GM12878 (cell line): ENCODE measurements around the gene CREB5. TPM values are rescaled to one million over a fixed set of nuclear protein-coding genes. Genes with fewer than 3 reads are reported as not detected.

Source experiments
- ATAC-seq: fragments of 200-7000 bp; cut with Tn5 transposase; 3 replicates; pipeline ENCODE4 v1.9.1; 2020; ENCODE audit warnings: mild to moderate bottlenecking, moderate library complexity
- BruUV-seq: library from RNA; stranded (reverse); fragments of 400-500 nt; replicated peaks from 2 replicates; lab custom pipeline; 2021; lab: Mats Ljungman, UMichigan
- CTCF ChIA-PET: fragments of 300-600 bp; sonication (Branson Sonifier 250); formaldehyde crosslinking; extraction: SDS; loops from one replicate; lab custom pipeline; 2021; ENCODE audit warnings: inconsistent platforms; lab: Yijun Ruan, JAX
- POLR2A ChIA-PET: fragments of 350-600 bp; formaldehyde crosslinking; extraction: SDS; loops from one replicate; lab custom pipeline; 2021; ENCODE audit warnings: inconsistent platforms; lab: Charles Lee
- RAD21 ChIA-PET: fragments of 300-600 bp; sonication (Branson Sonifier 250); formaldehyde crosslinking; loops from one replicate; lab custom pipeline; 2023; ENCODE audit warnings: antibody characterized with exemption; ENCODE audit not compliant: unreplicated experiment; lab: Charles Lee
- SMC1A ChIA-PET: fragments of 300-600 bp; sonication (Branson Sonifier 250); formaldehyde crosslinking; loops from one replicate; lab custom pipeline; 2023; ENCODE audit not compliant: unreplicated experiment, uncharacterized antibody; lab: Charles Lee
- DNase-seq: peaks from one replicate; pipeline ENCODE4 v3.0.0-alpha.2; 2011; ENCODE audit warnings: low read depth, low spot score
- FAIRE-seq: peaks from 3 replicates; lab custom pipeline; 2011; peaks lifted over from hg19 to GRCh38; lab: Jason Lieb, UNC
- H2AFZ ChIP-seq: 2 replicates; pipeline ENCODE4 v1.6.0; 2011; ENCODE audit warnings: low read depth, low read length, control low read depth; ENCODE audit not compliant: control insufficient read depth
- H3K27ac ChIP-seq: 2 replicates; pipeline ENCODE4 v1.5.1; 2011; ENCODE audit warnings: control low read depth; ENCODE audit not compliant: control insufficient read depth, insufficient read depth
- H3K27me3 ChIP-seq, 2 experiments: replicated peaks in 1 of 2; 2 replicates each; pipeline versions ENCODE4 v1.6.0 to v1.6.1; 2011; ENCODE audit warnings: low read length in 1 of 2; ENCODE audit not compliant: control insufficient read depth in 2 of 2, insufficient read depth in 2 of 2
- H3K36me3 ChIP-seq, 2 experiments: 2 replicates each; pipeline ENCODE4 v1.5.1; 2011; ENCODE audit warnings: low read length in 1 of 2; ENCODE audit not compliant: control insufficient read depth in 2 of 2, insufficient read depth in 2 of 2
- H3K4me1 ChIP-seq: 2 replicates; pipeline ENCODE4 v1.6.1; 2011; ENCODE audit warnings: mild to moderate bottlenecking, low read length, moderate library complexity, mixed read lengths; ENCODE audit not compliant: control insufficient read depth, insufficient read depth
- H3K4me2 ChIP-seq: 2 replicates; pipeline ENCODE4 v1.6.0; 2011; ENCODE audit warnings: control low read depth; ENCODE audit not compliant: control insufficient read depth, insufficient read depth
- H3K4me3 ChIP-seq: fragments of 200-600 bp; sonication (generic); 2 replicates; pipeline ENCODE4 v1.5.1; 2016
- H3K79me2 ChIP-seq: 2 replicates; pipeline ENCODE4 v1.6.0; 2011; ENCODE audit warnings: low read length; ENCODE audit not compliant: control insufficient read depth, insufficient read depth
- H3K9ac ChIP-seq: 2 replicates; pipeline ENCODE4 v1.8.0; 2011; ENCODE audit warnings: low read length, control low read depth, mixed read lengths; ENCODE audit not compliant: control insufficient read depth, insufficient read depth
- H3K9me3 ChIP-seq: replicated peaks from 3 replicates; pipeline ENCODE4 v1.5.1; 2011; ENCODE audit warnings: mild to moderate bottlenecking, low read length; ENCODE audit not compliant: control insufficient read depth, insufficient read depth
- H4K20me1 ChIP-seq: 2 replicates; pipeline ENCODE4 v1.6.0; 2011; ENCODE audit not compliant: control insufficient read depth, insufficient read depth
- BCLAF1 ChIP-seq: fragments of 450-650 bp; IDR thresholded peaks from 2 replicates; pipeline ENCODE4 v1.6.1; 2017; ENCODE audit warnings: antibody characterized with exemption, mild to moderate bottlenecking, moderate library complexity
- CUX1 ChIP-seq: IDR thresholded peaks from 2 replicates; pipeline ENCODE4 v1.6.1; 2012; ENCODE audit warnings: improper control_type of control experiment, low read depth, low read length; ENCODE audit not compliant: insufficient replicate concordance
- EP300 ChIP-seq, 2 experiments: fragments of 150-350 bp in 1 of 2; IDR thresholded peaks; 2 replicates each; pipeline ENCODE4 v1.6.1; 2011 to 2012; ENCODE audit warnings: low read depth in 2 of 2, low read length in 2 of 2, borderline replicate concordance in 1 of 2, improper control_type of control experiment in 1 of 2, inconsistent platforms in 1 of 2; ENCODE audit not compliant: control insufficient read depth in 1 of 2
- EZH2 ChIP-seq: IDR thresholded peaks from 2 replicates; pipeline ENCODE4 v1.6.1; 2012; ENCODE audit warnings: low read depth, mild to moderate bottlenecking, control low read depth, inconsistent platforms, low read length, borderline replicate concordance; ENCODE audit not compliant: control insufficient read depth
- GABPA ChIP-seq: IDR thresholded peaks from 2 replicates; pipeline ENCODE4 v1.6.1; 2014; ENCODE audit warnings: antibody characterized with exemption, low read depth, mild to moderate bottlenecking, inconsistent platforms
- KDM1A ChIP-seq: fragments of 200-600 bp; sonication (generic); IDR thresholded peaks from 2 replicates; pipeline ENCODE4 v1.6.1; 2016; ENCODE audit warnings: borderline replicate concordance
- LARP7 ChIP-seq: fragments of 450-650 bp; IDR thresholded peaks from 2 replicates; pipeline ENCODE4 v1.6.1; 2017; ENCODE audit warnings: mild to moderate bottlenecking
- MXI1 ChIP-seq: fragments of 150-350 bp; IDR thresholded peaks from 2 replicates; pipeline ENCODE4 v1.6.1; 2011; ENCODE audit warnings: low read depth, mild to moderate bottlenecking, inconsistent platforms, low read length, improper control_type of control experiment
- NR2C1 ChIP-seq: fragments of 450-650 bp; IDR thresholded peaks from 2 replicates; pipeline ENCODE4 v1.6.1; 2017; ENCODE audit warnings: antibody characterized with exemption, mild to moderate bottlenecking, moderate library complexity
- NR2C2 ChIP-seq: IDR thresholded peaks from 2 replicates; pipeline ENCODE4 v1.6.1; 2011; ENCODE audit warnings: borderline replicate concordance, low read depth; ENCODE audit not compliant: control insufficient read depth, insufficient read length
- NRF1 ChIP-seq: conservative IDR thresholded peaks from 2 replicates; pipeline ENCODE4 v1.6.1; 2011; ENCODE audit warnings: mild to moderate bottlenecking, low read depth, low read length, improper control_type of control experiment
- RAD21 ChIP-seq: IDR thresholded peaks from 2 replicates; pipeline ENCODE4 v1.6.1; 2011; ENCODE audit warnings: mild to moderate bottlenecking, low read depth, low read length, moderate library complexity; ENCODE audit not compliant: insufficient read depth
- RBBP5 ChIP-seq: fragments of 200-600 bp; sonication (generic); conservative IDR thresholded peaks from 2 replicates; pipeline ENCODE4 v1.6.1; 2016
- SMC3 ChIP-seq: IDR thresholded peaks from 2 replicates; pipeline ENCODE4 v1.6.1; 2011; ENCODE audit warnings: low read length, improper control_type of control experiment, borderline replicate concordance
- SUPT20H ChIP-seq: IDR thresholded peaks from 2 replicates; pipeline ENCODE4 v1.6.1; 2011; ENCODE audit warnings: low read depth, mild to moderate bottlenecking, low read length, moderate library complexity, borderline replicate concordance; ENCODE audit not compliant: control insufficient read depth
- ZNF384 ChIP-seq: IDR thresholded peaks from 2 replicates; pipeline ENCODE4 v1.6.1; 2012; ENCODE audit warnings: low read depth, mild to moderate bottlenecking, low read length, improper control_type of control experiment, borderline replicate concordance
- WGBS: methylation state at CpG from one replicate; pipeline ENCODE4 v1.1.6; 2016; ENCODE audit warnings: low lambda C conversion rate; ENCODE audit not compliant: insufficient replicate concordance, insufficient coverage; ENCODE audit errors: missing lambda C conversion rate; 5-methylcytosine and 5-hydroxymethylcytosine counted together
- in situ Hi-C: fragments of 300-500 bp; cut with MboI; formaldehyde crosslinking; loops from 9 replicates; pipeline ENCODE4 v1.14.3; 2018; ENCODE audit warnings: mixed read lengths
- intact Hi-C: fragments of 100-400 bp; cut with micrococcal nuclease; formaldehyde crosslinking; loops from one replicate; pipeline ENCODE4 v1.14.2; 2022; ENCODE audit not compliant: unreplicated experiment
- polyA plus RNA-seq, 11 experiments: library from polyadenylated mRNA; depleted of rRNA in 4 of 11; unstranded in 6 of 11; stranded (reverse) in 5 of 11; fragments of >200 nt; fragmentation: Nextera tagmentation in 4 of 11; fragmentation: Illumina TruSeq in 1 of 11; extraction: Ambion mirVana in 4 of 11; extraction: Trizol in 1 of 11; gene quantifications; 1 replicate in 1 of 11; 2 replicates in 10 of 11; pipeline versions ENCODE4 v1.2.1 to v1.2.3, GENCODE V29; 2011 to 2016; ENCODE audit warnings: inconsistent platforms in 2 of 11, missing spikeins in 2 of 11, low read depth in 1 of 11
- total RNA-seq, 4 experiments: library from RNA; depleted of rRNA in 3 of 4; stranded (reverse); fragments of >200 nt in 3 of 4; fragmentation: Illumina TruSeq in 1 of 4; extraction: Trizol in 1 of 4; gene quantifications; 2 replicates each; pipeline versions ENCODE4 v1.2.1 to v1.2.3, GENCODE V29; 2013 to 2021

CREB5 gene
- total and polyA plus RNA-seq, 10 of the 15 experiments (the other 5 are each of a cell fraction or from before 2014, with no cell fraction given): 12.9 to 74.1 (median 53.0) TPM

- POLR2A ChIA-PET: interaction anchor here (1.0 to 2.0 kb wide), 4 partner anchors 17 to 136 kb away, joined by 3 to 6 read pairs (median 4); no protein-coding TSS in a partner anchor
- Histone ChIP-seq H3K9ac (no peak overlapping the region), H3K79me2 (no peaks in the 10 kb centered on the region), H3K27me3 (no peaks in the 10 kb centered on the region), H3K9me3 (no peaks in the 10 kb centered on the region), H3K4me2 (no peak overlapping the region), H4K20me1 (no peaks in the 10 kb centered on the region), H3K36me3 (peaks cover 0 to 1% of the 10 kb centered on the region in 2 experiments; a peak in 1 of 4 replicates), H2AFZ (no peak overlapping the region), H3K4me1 (no peaks in the 10 kb centered on the region), H3K27ac (no peak overlapping the region), H3K4me3 (no peak overlapping the region)
- ATAC-seq (no peak), FAIRE-seq (no peak), DNase-seq (no peak)
- RAD21 ChIA-PET: interaction anchor here (0.7 to 9.6 kb wide), 4 partner anchors 15 to 135 kb away, joined by 3 to 130 read pairs (median 4); no protein-coding TSS in a partner anchor
- in situ Hi-C loops (no loop called here), intact Hi-C loops (no loop called here)
- SMC1A ChIA-PET: interaction anchor here (0.9 to 7.8 kb wide), 11 partner anchors 26 to 203 kb away, joined by 3 to 151 read pairs (median 4); partner anchors contain the start of gene CREB5
- 65% methylated on average over 4 of the region's 4 CpGs for WGBS
- CTCF ChIA-PET: interaction anchor here (0.8 to 2.2 kb wide), 7 partner anchors 17 to 227 kb away, joined by 3 to 7 read pairs (median 5); no protein-coding TSS in a partner anchor
- BruUV-seq: no TSS peak
- no peak for TF ChIP-seq CUX1
- no peak for TF ChIP-seq KDM1A
- no peak for TF ChIP-seq NR2C2
- TF ChIP-seq SUPT20H: no peak
- no peak for TF ChIP-seq MXI1
- TF ChIP-seq NRF1: no peak
- TF ChIP-seq LARP7: no peak
- no peak for TF ChIP-seq RBBP5
- TF ChIP-seq ZNF384: no peak
- TF ChIP-seq GABPA: no peak
- peak; percentile 29; the same call in 1 of the 2 replicates for TF ChIP-seq RAD21
- no peak for TF ChIP-seq NR2C1
- TF ChIP-seq EP300 (IDR thresholded peaks at IDR 0.05; ENCODE audit: borderline replicate concordance in 1 of 2, control insufficient read depth in 1 of 2, low read depth in 2 of 2, low read length in 2 of 2): no peak
- peak; percentile 13; the same call in 1 of the 2 replicates for TF ChIP-seq SMC3
- no peak for TF ChIP-seq EZH2
- TF ChIP-seq BCLAF1: no peak
Observed at GRCh38 chr7:28615091-28615490, 202.8 kb downstream of the CREB5 start.
